ENCODE measurements around the gene MRPL18.

DNA sequence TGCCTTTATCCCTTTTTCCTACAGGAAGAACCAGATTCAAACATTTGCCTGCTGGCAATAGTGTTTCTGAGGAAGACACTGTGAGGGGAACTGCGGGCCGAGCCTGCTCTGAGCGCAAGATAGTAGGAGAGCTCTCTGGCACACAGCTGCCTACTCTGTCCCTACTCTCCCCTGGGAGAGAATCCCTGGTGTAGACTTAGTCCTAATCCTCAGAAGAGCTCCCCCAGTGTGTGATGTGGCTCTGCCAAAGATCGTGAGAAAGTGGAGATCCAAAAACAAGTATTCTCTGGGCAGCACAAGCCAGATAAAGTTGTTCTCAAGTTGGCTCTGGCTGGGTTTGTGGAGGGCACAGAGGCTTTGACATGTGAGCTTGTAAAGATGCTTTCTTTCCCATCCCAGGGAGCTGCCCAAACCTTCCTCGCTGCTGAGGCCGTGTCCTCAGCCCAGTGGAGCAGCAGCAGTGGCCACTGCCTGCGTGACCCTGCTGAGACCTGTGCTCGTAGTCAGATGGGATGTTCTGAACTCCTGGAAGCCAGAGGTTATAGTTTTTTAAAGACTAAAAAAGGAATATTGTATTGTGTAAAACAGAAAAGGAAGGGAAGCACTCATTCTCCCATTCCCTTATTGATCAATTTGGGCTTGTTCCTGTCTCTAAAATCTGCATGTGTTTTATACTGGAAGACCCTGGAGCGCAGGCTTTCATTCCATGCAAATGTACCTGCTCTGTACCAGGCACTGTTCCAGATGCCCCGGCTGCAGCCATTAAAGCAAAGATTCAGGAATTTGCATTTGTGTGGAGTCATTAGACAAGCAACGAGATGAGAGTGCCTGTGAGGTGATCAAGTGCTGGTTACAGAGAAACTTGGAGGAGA, 40.5 kb downstream of the MRPL18 start:
- TF ChIP-seq, protein P1, sequence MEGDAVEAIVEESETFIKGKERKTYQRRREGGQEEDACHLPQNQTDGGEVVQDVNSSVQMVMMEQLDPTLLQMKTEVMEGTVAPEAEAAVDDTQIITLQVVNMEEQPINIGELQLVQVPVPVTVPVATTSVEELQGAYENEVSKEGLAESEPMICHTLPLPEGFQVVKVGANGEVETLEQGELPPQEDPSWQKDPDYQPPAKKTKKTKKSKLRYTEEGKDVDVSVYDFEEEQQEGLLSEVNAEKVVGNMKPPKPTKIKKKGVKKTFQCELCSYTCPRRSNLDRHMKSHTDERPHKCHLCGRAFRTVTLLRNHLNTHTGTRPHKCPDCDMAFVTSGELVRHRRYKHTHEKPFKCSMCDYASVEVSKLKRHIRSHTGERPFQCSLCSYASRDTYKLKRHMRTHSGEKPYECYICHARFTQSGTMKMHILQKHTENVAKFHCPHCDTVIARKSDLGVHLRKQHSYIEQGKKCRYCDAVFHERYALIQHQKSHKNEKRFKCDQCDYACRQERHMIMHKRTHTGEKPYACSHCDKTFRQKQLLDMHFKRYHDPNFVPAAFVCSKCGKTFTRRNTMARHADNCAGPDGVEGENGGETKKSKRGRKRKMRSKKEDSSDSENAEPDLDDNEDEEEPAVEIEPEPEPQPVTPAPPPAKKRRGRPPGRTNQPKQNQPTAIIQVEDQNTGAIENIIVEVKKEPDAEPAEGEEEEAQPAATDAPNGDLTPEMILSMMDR (IDR thresholded peaks at IDR 0.05; ENCODE audit: extremely low read depth in 1 of 2, insufficient read depth in 1 of 2, low read depth in 1 of 2, low read length in 2 of 2), result no peak
- TF ChIP-seq POLR2A (IDR thresholded peaks at IDR 0.05; ENCODE audit: low read depth, low read length) (no peak), EZH2 (IDR thresholded peaks at IDR 0.05; ENCODE audit: borderline replicate concordance, low read depth, low read length, severe bottlenecking) (no peak)

Measured in endothelial cell of umbilical vein (primary cell).